Fibroblast of lung (primary cell): ENCODE measurements around the gene LILRB4. TPM values are rescaled to one million over a fixed set of nuclear protein-coding genes. Genes with fewer than 3 reads are reported as not detected.
"Not testable (repeated sequence)": the region's sequence is repeated elsewhere in the genome, so short reads cannot be mapped to it uniquely, and the experiment has no call there.

Experiments used
- DNase-seq, 2 donors: peaks; one replicate each; pipeline versions ENCODE4 v3.0.0 to v3.0.0-alpha.2; 2010; ENCODE audit warnings: low read depth in 2 of 2
- H2AFZ ChIP-seq: 2 replicates; pipeline ENCODE4 v1.5.1; 2012; ENCODE audit warnings: low read length, control low read depth, inconsistent platforms
- H3K27ac ChIP-seq: 2 replicates; pipeline ENCODE4 v1.5.1; 2011; ENCODE audit warnings: low read length, control low read depth; ENCODE audit not compliant: insufficient read depth
- H3K27me3 ChIP-seq: 2 replicates; pipeline ENCODE4 v1.5.1; 2011; ENCODE audit warnings: mild to moderate bottlenecking, low read length; ENCODE audit not compliant: control insufficient read depth, insufficient read depth
- H3K36me3 ChIP-seq: 2 replicates; pipeline ENCODE4 v1.5.1; 2011; ENCODE audit warnings: low read length; ENCODE audit not compliant: control insufficient read depth, insufficient read depth
- H3K4me1 ChIP-seq: 2 replicates; pipeline ENCODE4 v1.5.1; 2011; ENCODE audit warnings: low read length; ENCODE audit not compliant: control insufficient read depth, insufficient read depth; ENCODE audit errors: extremely low read depth
- H3K4me2 ChIP-seq: 2 replicates; pipeline ENCODE4 v1.5.1; 2011; ENCODE audit warnings: low read length, control low read depth; ENCODE audit not compliant: insufficient read depth; ENCODE audit errors: extremely low read depth
- H3K4me3 ChIP-seq, 4 experiments: fragments of 200-600 bp in 1 of 4; sonication (generic) in 1 of 4; replicated peaks in 1 of 4; 2 replicates each; pipeline ENCODE4 v1.5.1; 2011 to 2016; ENCODE audit warnings: low read length in 4 of 4, low read depth in 3 of 4, mild to moderate bottlenecking in 3 of 4, control low read depth in 2 of 4, inconsistent platforms in 1 of 4, mixed read lengths in 1 of 4; ENCODE audit not compliant: insufficient read depth in 1 of 4; ENCODE audit errors: control extremely low read depth in 1 of 4
- H3K79me2 ChIP-seq: 2 replicates; pipeline ENCODE4 v1.5.1; 2012; ENCODE audit warnings: mild to moderate bottlenecking, low read length, inconsistent platforms; ENCODE audit not compliant: control insufficient read depth, insufficient read depth
- H3K9ac ChIP-seq: 2 replicates; pipeline ENCODE4 v1.5.1; 2011; ENCODE audit warnings: mild to moderate bottlenecking, low read length, control low read depth; ENCODE audit not compliant: insufficient read depth
- H3K9me3 ChIP-seq: 2 replicates; pipeline ENCODE4 v1.5.1; 2012; ENCODE audit warnings: low read depth, low read length; ENCODE audit not compliant: control insufficient read depth, insufficient read depth
- H4K20me1 ChIP-seq: 2 replicates; pipeline ENCODE4 v1.5.1; 2011; ENCODE audit warnings: low read length; ENCODE audit not compliant: control insufficient read depth, insufficient read depth; ENCODE audit errors: extremely low read depth
- EZH2 ChIP-seq: IDR thresholded peaks from 2 replicates; pipeline ENCODE4 v1.5.1; 2012; ENCODE audit warnings: low read length, control low read depth, mild to moderate bottlenecking; ENCODE audit errors: missing control alignments
- polyA plus RNA-seq, 2 donors: library from polyadenylated mRNA; depleted of rRNA in 1 of 2; stranded (reverse) in 1 of 2; unstranded in 1 of 2; fragments of >200 nt; gene quantifications; 2 replicates each; pipeline ENCODE4 v1.2.1, GENCODE V29; 2011 to 2012; ENCODE audit warnings: missing spikeins in 1 of 2
- total RNA-seq: library from RNA; depleted of rRNA; stranded (reverse); fragments of >200 nt; gene quantifications from 2 replicates; pipeline ENCODE4 v1.2.1, GENCODE V29; 2014
- TF ChIP-seq, protein P1 (sequence below), 2 donors: IDR thresholded peaks in 1 of 2; conservative IDR thresholded peaks in 1 of 2; 1 replicate in 1 of 2; 2 replicates in 1 of 2; pipeline ENCODE4 v1.5.1; 2011 to 2012; ENCODE audit warnings: low read length in 2 of 2, control low read depth in 1 of 2, inconsistent platforms in 1 of 2, low read depth in 1 of 2, mild to moderate bottlenecking in 1 of 2

The LILRB4 gene
- total and polyA plus RNA-seq, 2 donors (not counting 1 experiment from before 2014, with no cell fraction given), result not detected

- TF ChIP-seq EZH2, result no peak
- TF ChIP-seq, protein P1, sequence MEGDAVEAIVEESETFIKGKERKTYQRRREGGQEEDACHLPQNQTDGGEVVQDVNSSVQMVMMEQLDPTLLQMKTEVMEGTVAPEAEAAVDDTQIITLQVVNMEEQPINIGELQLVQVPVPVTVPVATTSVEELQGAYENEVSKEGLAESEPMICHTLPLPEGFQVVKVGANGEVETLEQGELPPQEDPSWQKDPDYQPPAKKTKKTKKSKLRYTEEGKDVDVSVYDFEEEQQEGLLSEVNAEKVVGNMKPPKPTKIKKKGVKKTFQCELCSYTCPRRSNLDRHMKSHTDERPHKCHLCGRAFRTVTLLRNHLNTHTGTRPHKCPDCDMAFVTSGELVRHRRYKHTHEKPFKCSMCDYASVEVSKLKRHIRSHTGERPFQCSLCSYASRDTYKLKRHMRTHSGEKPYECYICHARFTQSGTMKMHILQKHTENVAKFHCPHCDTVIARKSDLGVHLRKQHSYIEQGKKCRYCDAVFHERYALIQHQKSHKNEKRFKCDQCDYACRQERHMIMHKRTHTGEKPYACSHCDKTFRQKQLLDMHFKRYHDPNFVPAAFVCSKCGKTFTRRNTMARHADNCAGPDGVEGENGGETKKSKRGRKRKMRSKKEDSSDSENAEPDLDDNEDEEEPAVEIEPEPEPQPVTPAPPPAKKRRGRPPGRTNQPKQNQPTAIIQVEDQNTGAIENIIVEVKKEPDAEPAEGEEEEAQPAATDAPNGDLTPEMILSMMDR (conservative IDR thresholded peaks at IDR 0.05 in 1 of 2, IDR thresholded peaks at IDR 0.05 in 1 of 2; ENCODE audit: low read depth in 1 of 2, low read length in 2 of 2), result no peak
- Histone ChIP-seq H3K27me3 (no peaks in the 10 kb centered on the region), H2AFZ (no peak overlapping the region), H3K27ac (no peak overlapping the region), H3K4me1 (no peaks in the 10 kb centered on the region), H3K4me2 (no peak overlapping the region), H3K4me3 (no peak overlapping the region), H3K79me2 (no peaks in the 10 kb centered on the region), H3K9ac (no peak overlapping the region), H3K36me3 (no peaks in the 10 kb centered on the region), H4K20me1 (no peaks in the 10 kb centered on the region), H3K9me3 (no peaks in the 10 kb centered on the region)
- no peak for DNase-seq
Observed at GRCh38 chr19:54638683-54639082, 24.1 kb upstream of the LILRB4 start.

GRCh38 chr19:54642953-54643352 is 19.8 kb upstream of the LILRB4 start:
- not testable (repeated sequence) for H3K4me1 ChIP-seq, H3K27me3 ChIP-seq, H3K4me3 ChIP-seq, H3K9ac ChIP-seq, H3K36me3 ChIP-seq, H4K20me1 ChIP-seq, H3K79me2 ChIP-seq, H3K4me2 ChIP-seq, H2AFZ ChIP-seq, H3K27ac ChIP-seq, H3K9me3 ChIP-seq, DNase-seq

- H3K4me2 ChIP-seq, result not testable (repeated sequence)
Observed at GRCh38 chr19:54643583-54643982, 19.2 kb upstream of the LILRB4 start.

GRCh38 chr19:54644056-54644455 is 18.7 kb upstream of the LILRB4 start:
- Histone ChIP-seq H4K20me1 (no peaks in the 10 kb centered on the region), H3K79me2 (no peaks in the 10 kb centered on the region), H3K27me3 (no peaks in the 10 kb centered on the region), H3K36me3 (no peaks in the 10 kb centered on the region), H3K27ac (no peak overlapping the region), H3K4me2 (no peak overlapping the region), H3K4me3 (no peak overlapping the region), H3K9ac (no peak overlapping the region), H3K4me1 (no peaks in the 10 kb centered on the region), H3K9me3 (no peaks in the 10 kb centered on the region), H2AFZ (no peak overlapping the region)
- DNase-seq, result no peak
- no peak for TF ChIP-seq EZH2
- TF ChIP-seq, protein P1 (conservative IDR thresholded peaks at IDR 0.05 in 1 of 2, IDR thresholded peaks at IDR 0.05 in 1 of 2; ENCODE audit: low read depth in 1 of 2, low read length in 2 of 2), result no peak

More at GRCh38 chr19:54643583-54643982, 19.2 kb upstream of the LILRB4 start:
- H3K27ac ChIP-seq, H3K4me3 ChIP-seq, H3K4me1 ChIP-seq, H3K27me3 ChIP-seq, H3K36me3 ChIP-seq, H4K20me1 ChIP-seq, H3K9ac ChIP-seq, H2AFZ ChIP-seq, H3K9me3 ChIP-seq, H3K79me2 ChIP-seq, DNase-seq: not testable (repeated sequence)
